Trophoblast cell (in vitro differentiated cells and primary cell): ENCODE data around the gene SLC7A14.

ENCODE experiments used
- DNase-seq, 2 donors: peaks; one replicate each; pipeline ENCODE4 v3.0.0-alpha.2; 2016
- H2AFZ ChIP-seq: 2 replicates; pipeline ENCODE4 v1.6.1; 2013; ENCODE audit warnings: low read length, moderate library complexity, mild to moderate bottlenecking; ENCODE audit not compliant: insufficient read depth, poor library complexity
- H2AK5ac ChIP-seq: 2 replicates; pipeline ENCODE4 v1.6.1; 2013; ENCODE audit warnings: mild to moderate bottlenecking, low read length
- H2BK120ac ChIP-seq: 2 replicates; pipeline ENCODE4 v1.6.1; 2013; ENCODE audit warnings: low read length, mild to moderate bottlenecking, moderate library complexity; ENCODE audit not compliant: insufficient read depth, poor library complexity
- H2BK12ac ChIP-seq: 2 replicates; pipeline ENCODE4 v1.6.1; 2013; ENCODE audit warnings: mild to moderate bottlenecking, low read length, moderate library complexity
- H2BK5ac ChIP-seq: 2 replicates; pipeline ENCODE4 v1.6.1; 2013; ENCODE audit warnings: low read length, low read depth, moderate library complexity, mild to moderate bottlenecking; ENCODE audit not compliant: poor library complexity
- H3K14ac ChIP-seq: 2 replicates; pipeline ENCODE4 v1.6.1; 2013; ENCODE audit warnings: mild to moderate bottlenecking, low read length
- H3K18ac ChIP-seq: 2 replicates; pipeline ENCODE4 v1.6.1; 2013; ENCODE audit warnings: mild to moderate bottlenecking, low read length
- H3K23ac ChIP-seq: 2 replicates; pipeline ENCODE4 v1.6.1; 2013; ENCODE audit warnings: low read length
- H3K27ac ChIP-seq: 2 replicates; pipeline ENCODE4 v1.5.1; 2013; ENCODE audit warnings: low read depth, mild to moderate bottlenecking, inconsistent platforms, low read length, moderate library complexity
- H3K27me3 ChIP-seq: 2 replicates; pipeline ENCODE4 v1.6.1; 2013; ENCODE audit warnings: inconsistent platforms, mild to moderate bottlenecking, low read length, moderate library complexity; ENCODE audit not compliant: insufficient read depth
- H3K36me3 ChIP-seq, 2 experiments: 1 replicate in 1 of 2; 2 replicates in 1 of 2; pipeline ENCODE4 v1.6.1; 2013; ENCODE audit warnings: low read length in 2 of 2, mild to moderate bottlenecking in 2 of 2, moderate library complexity in 1 of 2; ENCODE audit not compliant: insufficient read depth in 2 of 2, control insufficient read depth in 1 of 2
- H3K4ac ChIP-seq: 2 replicates; pipeline ENCODE4 v1.6.1; 2013; ENCODE audit warnings: low read depth, mild to moderate bottlenecking, low read length, moderate library complexity
- H3K4me1 ChIP-seq, 2 experiments: 1 replicate in 1 of 2; 2 replicates in 1 of 2; pipeline ENCODE4 v1.6.1; 2013; ENCODE audit warnings: low read length in 2 of 2, mild to moderate bottlenecking in 2 of 2, moderate library complexity in 1 of 2; ENCODE audit not compliant: insufficient read depth in 2 of 2, control insufficient read depth in 1 of 2
- H3K4me2 ChIP-seq: 2 replicates; pipeline ENCODE4 v1.6.1; 2013; ENCODE audit warnings: inconsistent platforms, mild to moderate bottlenecking, low read length, moderate library complexity
- H3K4me3 ChIP-seq: 2 replicates; pipeline ENCODE4 v1.5.1; 2013; ENCODE audit warnings: mild to moderate bottlenecking, low read depth, low read length, inconsistent platforms
- H3K79me1 ChIP-seq: one replicate; pipeline ENCODE4 v1.6.1; 2013; ENCODE audit warnings: low read length
- H3K79me2 ChIP-seq: 2 replicates; pipeline ENCODE4 v1.6.1; 2013; ENCODE audit warnings: low read length, mild to moderate bottlenecking; ENCODE audit not compliant: control insufficient read depth, insufficient read depth, poor library complexity
- H3K9ac ChIP-seq: 2 replicates; pipeline ENCODE4 v1.6.1; 2013; ENCODE audit warnings: mild to moderate bottlenecking, low read length
- H3K9me3 ChIP-seq: 2 replicates; pipeline ENCODE4 v1.6.1; 2013; ENCODE audit warnings: low read depth, mild to moderate bottlenecking, control low read depth, inconsistent platforms, low read length; ENCODE audit not compliant: insufficient read depth
- H4K12ac ChIP-seq: 2 replicates; pipeline ENCODE4 v1.6.1; 2013; ENCODE audit warnings: low read depth, mild to moderate bottlenecking, low read length, moderate library complexity
- H4K8ac ChIP-seq: 2 replicates; pipeline ENCODE4 v1.6.1; 2013; ENCODE audit warnings: low read depth, mild to moderate bottlenecking, low read length, moderate library complexity
- H4K91ac ChIP-seq: one replicate; pipeline ENCODE4 v1.6.1; 2013; ENCODE audit warnings: low read depth, mild to moderate bottlenecking, low read length, moderate library complexity
- WGBS: extraction: QIAGEN DNeasy Blood & Tissue Kit; methylation state at CpG from one replicate; pipeline ENCODE4 v1.1.7; 2013; ENCODE audit warnings: missing lambda C conversion rate; ENCODE audit not compliant: insufficient read length, insufficient coverage; ENCODE audit errors: extremely low coverage; 5-methylcytosine and 5-hydroxymethylcytosine counted together

The SLC7A14 gene

GRCh38 chr3:170491901-170492300 is 94.0 kb downstream of the SLC7A14 start:
- Histone ChIP-seq H3K79me1 (no peaks in the 10 kb centered on the region), H2BK12ac (no peak overlapping the region), H2AFZ (no peak overlapping the region), H4K91ac (no peak overlapping the region), H3K18ac (no peak overlapping the region), H3K14ac (no peak overlapping the region), H2BK5ac (no peak overlapping the region), H3K36me3 (no peaks in the 10 kb centered on the region), H4K8ac (no peak overlapping the region), H3K9ac (no peak overlapping the region), H3K4me2 (no peak overlapping the region), H2BK120ac (no peak overlapping the region), H3K27me3 (no peaks in the 10 kb centered on the region), H3K27ac (no peak overlapping the region), H3K4ac (no peak overlapping the region), H3K23ac (no peak overlapping the region), H3K9me3 (no peaks in the 10 kb centered on the region), H4K12ac (no peak overlapping the region), H3K4me3 (no peak overlapping the region), H2AK5ac (no peak overlapping the region), H3K79me2 (no peaks in the 10 kb centered on the region), H3K4me1 (peaks cover 0 to 3% of the 10 kb centered on the region in 2 experiments)
- no peak for DNase-seq
- 100% methylated on average over 1 of the region's 3 CpGs for WGBS

- Histone ChIP-seq H3K4me2 (no peak overlapping the region), H4K8ac (no peak overlapping the region), H4K12ac (no peak overlapping the region), H2BK120ac (no peak overlapping the region), H2AK5ac (no peak overlapping the region), H3K79me2 (no peaks in the 10 kb centered on the region), H3K18ac (no peak overlapping the region), H3K4me1 (peaks cover 0 to 3% of the 10 kb centered on the region in 2 experiments), H4K91ac (no peak overlapping the region), H3K9me3 (no peaks in the 10 kb centered on the region), H2BK5ac (no peak overlapping the region), H3K27me3 (no peaks in the 10 kb centered on the region), H3K36me3 (no peaks in the 10 kb centered on the region), H3K4ac (no peak overlapping the region), H3K79me1 (no peaks in the 10 kb centered on the region), H2AFZ (no peak overlapping the region), H3K9ac (no peak overlapping the region), H3K27ac (no peak overlapping the region), H2BK12ac (no peak overlapping the region), H3K4me3 (no peak overlapping the region), H3K14ac (no peak overlapping the region), H3K23ac (no peak overlapping the region)
- WGBS = no CpG with 5 or more reads among the region's 2 CpGs
- no peak for DNase-seq
Measured at GRCh38 chr3:170490828-170491560, 94.9 kb downstream of the SLC7A14 start.

GRCh38 chr3:170488802-170489201 is 97.1 kb downstream of the SLC7A14 start:
- no peaks in the 10 kb centered on the region for H3K9me3 ChIP-seq
- H2AFZ ChIP-seq = no peak overlapping the region
- no peaks in the 10 kb centered on the region for H3K79me2 ChIP-seq
- no peak overlapping the region for H4K12ac ChIP-seq
- no peak overlapping the region for H3K27ac ChIP-seq
- no peaks in the 10 kb centered on the region for H3K27me3 ChIP-seq
- no peak overlapping the region for H2BK5ac ChIP-seq
- H3K4me3 ChIP-seq = no peak overlapping the region
- no peaks in the 10 kb centered on the region for H3K36me3 ChIP-seq
- no peak overlapping the region for H3K23ac ChIP-seq
- no peak overlapping the region for H2BK120ac ChIP-seq
- no CpG with 5 or more reads among the region's 4 CpGs for WGBS
- H3K14ac ChIP-seq = no peak overlapping the region
- no peak overlapping the region for H3K18ac ChIP-seq
- no peak overlapping the region for H2BK12ac ChIP-seq
- H4K8ac ChIP-seq = no peak overlapping the region
- H2AK5ac ChIP-seq = no peak overlapping the region
- peaks cover 0 to 3% of the 10 kb centered on the region in 2 experiments for H3K4me1 ChIP-seq
- peak; percentile 34 to 89 for DNase-seq
- no peak overlapping the region for H3K4ac ChIP-seq
- no peak overlapping the region for H3K9ac ChIP-seq
- no peaks in the 10 kb centered on the region for H3K79me1 ChIP-seq
- H3K4me2 ChIP-seq = no peak overlapping the region
- no peak overlapping the region for H4K91ac ChIP-seq

- Histone ChIP-seq H4K8ac (no peak overlapping the region), H2AK5ac (no peak overlapping the region), H3K9ac (no peak overlapping the region), H4K91ac (no peak overlapping the region), H4K12ac (no peak overlapping the region), H2AFZ (no peak overlapping the region), H3K27ac (no peak overlapping the region), H3K4me1 (no peaks in the 10 kb centered on the region), H3K27me3 (no peaks in the 10 kb centered on the region), H3K9me3 (no peaks in the 10 kb centered on the region), H3K23ac (no peak overlapping the region), H3K79me1 (no peaks in the 10 kb centered on the region), H3K4ac (no peak overlapping the region), H2BK5ac (no peak overlapping the region), H3K14ac (no peak overlapping the region), H3K36me3 (no peaks in the 10 kb centered on the region), H3K79me2 (no peaks in the 10 kb centered on the region), H2BK120ac (no peak overlapping the region), H2BK12ac (no peak overlapping the region), H3K18ac (no peak overlapping the region), H3K4me3 (no peak overlapping the region), H3K4me2 (no peak overlapping the region)
- no peak for DNase-seq
- WGBS = no CpG with 5 or more reads among the region's 3 CpGs
Measured at GRCh38 chr3:170487031-170487430, 98.8 kb downstream of the SLC7A14 start.
